GM18520 (cell line): ENCODE data around the gene C5orf58.
"Not testable (repeated sequence)": the region's sequence is repeated elsewhere in the genome, so short reads cannot be mapped to it uniquely, and the experiment has no call there.

Experiments used
- ATAC-seq: cut with Tn5 transposase; IDR thresholded peaks from one replicate; pipeline ENCODE4 v1.9.1; 2021; ENCODE audit not compliant: unreplicated experiment

Gene C5orf58

DNA sequence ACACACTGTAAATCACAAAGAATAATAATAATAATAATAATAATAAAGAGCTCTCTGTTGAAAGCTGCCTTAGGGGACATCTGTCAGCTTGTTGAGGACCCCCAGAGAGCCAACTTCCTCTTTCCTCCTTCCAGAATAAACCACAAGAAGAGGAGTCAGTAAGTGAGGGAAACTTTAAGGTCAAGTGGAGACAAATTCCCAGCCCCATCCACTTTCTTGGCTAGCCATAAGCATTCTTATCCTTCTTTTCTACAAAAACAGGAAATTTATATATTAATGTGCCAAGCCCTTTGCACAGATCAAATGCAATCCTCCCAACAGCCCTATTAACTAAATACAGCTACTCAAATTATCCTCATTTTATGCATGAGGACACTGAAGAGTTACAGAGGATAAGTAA, 9.4 kb upstream of the C5orf58 start:
- no peak for ATAC-seq

DNA sequence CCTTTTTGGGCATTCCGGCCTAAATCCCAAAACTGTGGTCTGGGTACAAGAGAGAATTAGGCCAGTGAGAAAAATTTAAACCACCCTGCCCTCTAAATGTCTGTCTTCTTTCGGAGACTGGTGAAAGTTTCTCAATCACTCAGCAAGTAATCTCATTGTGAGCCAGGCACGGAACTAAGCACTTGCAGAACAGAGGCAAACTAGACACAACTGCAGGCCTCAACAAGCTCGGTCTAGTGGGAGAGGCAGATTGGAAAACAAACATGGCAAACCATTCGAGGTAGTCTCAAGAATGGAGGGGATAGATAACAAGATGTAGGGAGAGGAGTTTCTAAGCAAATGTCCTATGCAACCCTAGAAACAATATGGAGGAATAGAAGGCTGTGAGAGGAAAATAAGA, 8.9 kb upstream of the C5orf58 start:
- ATAC-seq: no peak

DNA sequence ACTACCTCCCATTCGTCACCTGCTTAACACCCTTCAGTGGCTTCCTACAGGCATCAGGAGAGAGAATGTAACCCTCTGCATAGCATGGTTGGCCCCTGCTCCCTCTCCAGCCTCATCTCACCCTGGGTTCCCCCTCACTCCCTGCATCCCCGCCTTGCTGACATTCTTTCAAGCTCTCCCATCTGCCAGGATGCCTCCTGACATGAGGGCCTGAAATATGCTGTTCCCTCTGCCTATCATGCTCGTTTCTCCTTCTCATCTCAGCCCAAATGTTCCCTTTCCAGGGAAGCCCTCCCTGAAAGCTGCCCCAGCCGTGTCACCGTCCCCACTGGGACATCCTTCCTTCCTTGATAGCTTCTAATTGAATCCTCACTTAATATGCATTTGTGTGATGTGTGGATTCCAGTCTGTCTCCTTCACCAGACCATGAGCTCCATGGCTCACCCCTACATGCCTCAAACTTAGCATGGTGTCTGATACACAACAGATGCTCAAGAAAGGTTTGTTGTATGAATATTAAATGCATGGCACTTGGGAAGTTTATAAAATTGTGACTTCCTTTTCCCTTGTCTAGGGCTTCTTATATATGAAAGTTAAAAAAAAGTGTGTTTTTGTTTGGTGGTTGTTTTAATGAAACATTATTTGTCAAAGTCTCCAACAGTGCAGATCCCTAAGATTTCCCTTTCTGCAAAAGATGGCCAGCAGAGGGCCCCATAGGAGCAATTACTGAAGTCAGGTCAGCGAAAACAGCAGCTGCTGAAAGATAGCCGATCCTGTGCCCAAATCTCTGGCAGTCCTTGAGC, 7.3 kb upstream of the C5orf58 start:
- no peak for ATAC-seq

DNA sequence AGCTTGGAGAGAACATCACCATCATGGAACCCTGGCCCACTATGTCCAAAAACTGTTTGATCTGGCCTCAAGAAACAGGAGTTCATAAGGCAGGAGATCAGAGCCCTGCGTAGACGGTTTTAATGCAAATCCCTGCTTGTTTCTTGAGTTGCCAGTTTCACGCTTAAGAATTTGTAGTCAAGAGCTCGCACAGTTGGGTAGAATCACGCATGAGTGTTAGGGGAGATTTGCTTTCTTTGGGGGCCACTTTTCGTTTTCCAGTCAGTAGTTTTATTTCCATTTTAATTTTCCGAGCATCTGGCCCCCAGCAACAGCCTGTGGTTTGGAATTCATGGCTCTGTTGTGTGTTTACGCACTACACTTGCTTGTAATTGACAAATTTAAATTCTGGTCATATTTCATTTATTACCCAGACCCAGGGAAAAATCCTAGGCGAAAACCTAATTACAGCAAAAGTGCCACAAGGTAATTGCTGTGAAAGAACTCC, 6.6 kb upstream of the C5orf58 start:
- ATAC-seq: no peak

DNA sequence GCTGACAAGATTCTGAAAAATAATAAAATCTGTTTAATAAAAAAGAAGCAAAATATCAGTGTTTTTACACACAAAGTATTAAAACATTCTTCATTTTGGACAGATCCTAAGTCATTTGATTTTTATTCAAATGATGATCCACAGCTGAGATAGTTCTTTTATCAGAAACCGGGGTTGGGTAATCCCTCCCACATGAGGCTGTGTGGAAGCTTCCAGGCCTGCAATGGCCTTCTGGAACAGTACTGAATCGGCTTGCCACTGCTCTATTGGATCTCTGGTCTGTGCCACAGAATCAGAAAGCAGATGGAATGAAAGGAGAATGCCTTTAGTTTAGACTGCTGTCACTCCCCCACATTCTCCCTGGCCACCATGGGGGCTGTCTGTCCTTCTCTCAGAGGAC, 6.1 kb upstream of the C5orf58 start:
- no peak for ATAC-seq

DNA sequence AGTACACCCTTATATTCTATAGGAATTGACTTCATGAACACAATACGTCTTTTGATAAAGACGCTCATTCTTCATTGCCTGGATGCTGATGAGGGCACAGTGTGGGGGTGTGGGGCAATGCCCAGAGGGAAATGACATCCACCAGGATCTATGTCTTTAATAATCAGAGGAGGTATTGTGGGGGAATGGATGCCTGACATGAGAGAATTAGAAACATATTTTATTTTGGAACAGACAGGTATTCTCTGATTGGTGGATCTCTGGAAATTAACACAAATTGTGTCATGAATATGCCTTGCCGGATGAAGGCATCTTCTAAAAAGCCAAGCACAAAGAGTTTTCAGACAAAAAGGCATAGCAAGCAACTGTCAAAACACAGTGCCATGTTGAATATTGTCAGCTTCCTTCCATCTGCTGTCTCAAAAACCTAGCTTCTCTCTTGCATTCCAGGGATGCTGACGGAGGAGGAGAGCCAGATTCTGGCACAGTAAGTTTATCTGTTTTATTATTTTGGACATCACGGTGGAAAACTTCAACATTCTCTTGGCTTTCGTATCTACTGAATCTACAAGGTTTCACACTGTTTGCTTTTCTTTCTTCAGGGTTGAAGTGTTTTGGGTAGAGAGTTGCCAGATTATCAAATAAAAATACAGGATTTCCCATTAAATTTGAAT, 3.9 kb upstream of the C5orf58 start:
- no peak for ATAC-seq

DNA sequence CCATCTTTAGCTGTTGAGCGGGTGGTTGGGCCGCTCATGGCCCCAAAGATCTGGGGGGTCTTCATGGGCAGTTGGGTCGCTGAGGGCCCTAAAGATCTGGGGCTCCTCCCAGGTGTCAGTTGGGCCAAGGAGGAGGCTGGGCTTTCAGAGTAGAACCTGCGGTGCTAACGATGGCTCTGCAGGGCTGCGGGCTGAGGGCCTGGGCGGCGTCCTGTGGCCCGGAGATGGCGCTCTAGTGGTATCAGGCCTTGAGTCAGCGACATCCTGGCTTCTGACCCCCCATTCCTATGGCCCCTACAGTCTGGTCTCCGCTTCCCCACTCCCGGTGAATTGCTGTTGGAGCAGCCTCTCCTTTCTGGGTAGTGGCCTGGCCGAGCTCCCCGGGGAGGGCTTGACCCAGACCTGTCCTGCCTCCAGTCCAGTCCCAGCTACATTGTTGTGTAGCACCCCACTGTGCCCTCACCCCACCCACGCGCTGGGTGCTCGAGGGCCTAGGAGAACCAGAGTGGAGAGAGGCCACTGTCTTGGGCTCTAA, 640 bp downstream of the C5orf58 start:
- no peak for ATAC-seq

DNA sequence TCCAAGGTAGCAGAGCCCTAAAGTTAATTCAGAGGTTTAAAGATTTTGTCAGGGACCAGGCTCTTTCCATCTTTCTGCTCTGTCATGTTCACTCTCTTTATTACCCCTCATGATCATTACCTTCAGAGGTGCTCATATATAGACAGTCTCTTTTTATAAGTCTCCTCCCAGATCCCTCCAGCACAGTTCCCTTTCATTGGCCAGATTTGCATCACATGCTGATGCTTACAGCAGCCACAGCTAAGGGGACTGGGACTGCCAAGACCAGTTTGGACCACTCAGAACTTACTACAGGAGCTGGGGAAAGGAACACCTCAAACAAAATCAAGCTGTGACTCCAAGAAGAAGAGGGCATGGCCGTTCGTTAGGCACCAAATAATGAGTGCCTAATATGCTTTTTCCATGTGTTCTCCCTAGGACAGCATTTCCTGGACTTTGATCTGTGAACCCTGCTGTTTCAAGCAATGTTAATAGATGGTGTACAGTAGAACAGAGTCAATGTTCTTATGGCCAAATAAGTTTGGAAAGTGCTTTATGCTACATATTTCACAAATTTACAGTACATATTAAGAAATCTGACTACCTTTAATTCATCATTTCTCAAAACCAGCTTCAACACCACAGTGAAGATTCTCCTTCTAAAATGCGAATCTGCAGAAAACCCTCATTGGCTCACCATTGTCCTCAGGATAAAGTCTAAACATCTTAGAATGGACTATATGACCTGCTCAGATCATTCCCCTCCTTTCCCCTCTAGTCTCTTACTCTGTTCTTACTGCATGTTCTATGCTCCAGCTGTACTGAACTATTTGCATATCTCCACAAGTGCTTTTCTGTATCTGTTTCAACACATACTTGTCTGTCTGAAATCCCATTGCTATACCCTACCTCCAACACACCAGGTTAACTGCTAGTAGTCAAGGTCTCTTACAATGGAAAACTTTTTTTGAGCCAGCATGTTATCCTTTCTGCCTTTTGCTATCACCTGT, 3.4 kb downstream of the C5orf58 start:
- no peak for ATAC-seq

DNA sequence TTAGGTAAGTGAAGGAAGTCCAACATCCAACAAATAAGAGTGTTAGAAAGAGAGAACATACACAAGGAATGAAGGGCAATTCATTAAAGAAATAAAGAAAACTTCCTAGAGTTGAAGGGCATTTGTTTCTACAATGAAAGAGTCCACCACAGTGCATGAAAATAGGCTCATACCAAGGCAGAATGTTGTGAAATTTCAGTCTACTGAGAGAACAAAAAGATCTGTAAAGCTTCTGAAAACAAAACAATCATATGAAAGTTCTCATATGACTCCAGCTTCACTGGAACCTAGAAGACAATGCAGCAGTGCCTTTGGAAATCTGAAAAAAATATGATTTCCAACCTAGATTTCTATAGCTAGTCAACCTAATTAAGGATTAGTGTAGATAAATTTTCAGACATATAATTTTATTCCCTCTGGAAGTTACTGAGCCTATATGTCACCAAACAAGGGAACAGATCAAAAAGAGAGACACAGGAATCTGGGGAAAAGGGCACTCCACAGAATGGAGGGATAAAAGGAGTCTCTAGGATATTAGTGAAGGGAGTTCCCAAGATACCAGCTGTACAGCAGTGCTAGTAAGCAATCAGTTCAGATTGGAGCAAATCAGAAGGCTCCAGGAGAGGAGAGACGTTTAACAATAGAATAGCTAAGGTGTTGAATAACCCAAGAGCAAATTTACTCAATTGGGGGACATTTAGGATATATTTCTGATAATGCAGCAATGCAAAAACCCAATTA, 5.8 kb downstream of the C5orf58 start:
- no peak for ATAC-seq

DNA sequence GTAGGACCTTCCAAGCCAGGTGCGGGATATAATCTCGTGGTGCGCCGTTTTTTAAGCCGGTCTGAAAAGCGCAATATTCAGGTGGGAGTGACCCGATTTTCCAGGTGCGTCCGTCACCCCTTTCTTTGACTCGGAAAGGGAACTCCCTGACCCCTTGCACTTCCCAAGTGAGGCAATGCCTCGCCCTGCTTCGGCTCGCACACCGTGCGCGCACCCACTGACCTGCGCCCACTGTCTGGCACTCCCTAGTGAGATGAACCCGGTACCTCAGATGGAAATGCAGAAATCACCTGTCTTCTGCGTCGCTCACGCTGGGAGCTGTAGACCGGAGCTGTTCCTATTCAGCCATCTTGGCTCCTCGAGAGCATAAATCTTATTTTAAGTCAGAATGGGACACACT, 12.7 kb downstream of the C5orf58 start:
- ATAC-seq: not testable (repeated sequence)

DNA sequence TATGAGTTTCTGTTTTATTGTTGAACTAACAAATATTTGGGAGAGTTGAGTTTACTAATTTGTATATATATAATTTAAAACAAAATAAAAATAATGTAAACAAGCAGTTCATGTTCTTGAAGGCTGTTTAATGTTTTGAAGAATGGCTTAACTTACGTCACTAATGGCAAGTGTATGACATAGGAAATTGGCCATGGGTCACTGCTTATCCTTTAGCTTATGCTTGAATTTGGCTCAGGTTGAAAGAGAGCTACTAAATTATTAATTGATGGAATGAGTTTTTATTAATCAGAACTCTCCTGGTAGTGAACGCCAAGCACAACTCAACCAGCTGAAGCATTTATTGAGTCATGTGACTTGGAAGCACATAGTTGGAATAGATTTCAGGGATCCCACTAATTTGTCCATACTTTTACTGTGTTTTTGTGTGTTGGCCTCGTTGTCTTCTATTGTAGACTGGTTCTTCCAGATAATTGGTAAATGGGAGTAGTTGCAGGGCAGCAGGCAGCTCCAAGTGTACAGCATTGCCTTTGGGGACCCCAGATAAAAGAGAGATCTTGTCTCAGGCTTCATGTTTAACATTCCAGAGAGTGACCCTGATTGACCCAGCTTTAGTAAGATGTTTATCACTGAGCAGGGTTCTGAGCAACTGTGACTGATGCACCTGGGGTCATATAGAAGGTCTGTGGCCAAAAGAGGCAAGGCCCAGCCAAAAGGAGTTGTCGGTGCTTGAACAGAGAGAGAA, 13.5 kb downstream of the C5orf58 start:
- no peak for ATAC-seq

DNA sequence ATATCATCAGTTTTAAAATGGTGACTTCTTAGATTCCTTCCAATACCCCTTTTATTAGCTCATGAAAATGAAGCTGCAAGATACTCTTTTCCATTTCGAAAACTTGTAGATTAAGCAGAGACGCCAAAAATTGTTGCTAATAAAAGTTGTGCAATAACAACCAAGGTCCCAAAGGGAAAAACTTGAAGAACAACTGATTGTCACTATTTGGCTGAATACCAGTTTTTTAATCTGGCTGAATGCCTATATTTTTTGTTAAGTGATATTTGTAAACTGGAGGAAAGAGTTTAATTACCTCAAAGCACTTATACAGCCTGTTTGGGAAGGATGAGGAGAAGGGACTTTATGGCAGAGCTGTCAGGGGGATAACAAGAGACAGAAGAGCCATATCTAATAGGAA, 14.6 kb downstream of the C5orf58 start:
- no peak for ATAC-seq

DNA sequence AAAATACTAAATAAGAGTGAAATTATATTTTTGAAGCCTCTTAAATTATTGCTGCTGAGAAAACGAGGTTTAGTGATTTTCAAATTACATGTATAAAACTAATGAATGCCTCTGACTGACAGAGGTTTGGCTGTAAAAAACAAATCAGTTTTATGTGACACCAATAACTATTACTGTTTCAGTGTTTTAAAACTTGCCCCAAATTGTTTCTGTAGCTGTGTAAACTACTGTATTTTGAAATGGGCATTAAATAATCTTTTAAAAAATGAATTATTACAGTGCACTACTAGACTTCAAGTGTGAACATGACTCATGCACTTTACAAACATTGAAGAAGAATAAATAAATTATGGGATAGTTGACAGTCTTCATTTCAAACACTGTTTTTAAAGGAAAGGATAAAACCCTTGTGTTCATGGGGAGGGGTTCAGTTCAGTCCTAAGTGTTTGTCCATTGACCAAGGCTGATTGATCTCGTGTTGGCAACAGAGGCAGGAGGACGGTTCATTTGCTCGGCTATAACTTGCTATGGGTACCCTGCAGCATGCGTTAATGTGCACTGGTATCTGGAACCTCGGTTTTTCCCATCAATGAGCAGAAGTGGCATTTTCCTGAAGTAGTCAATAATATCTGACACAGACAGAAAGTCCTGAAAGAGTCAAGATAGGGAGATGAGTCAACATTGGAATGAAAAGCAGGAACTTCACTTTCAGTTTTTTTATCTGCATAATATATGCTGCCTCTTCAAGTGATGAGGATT, 15.6 kb downstream of the C5orf58 start:
- no peak for ATAC-seq

DNA sequence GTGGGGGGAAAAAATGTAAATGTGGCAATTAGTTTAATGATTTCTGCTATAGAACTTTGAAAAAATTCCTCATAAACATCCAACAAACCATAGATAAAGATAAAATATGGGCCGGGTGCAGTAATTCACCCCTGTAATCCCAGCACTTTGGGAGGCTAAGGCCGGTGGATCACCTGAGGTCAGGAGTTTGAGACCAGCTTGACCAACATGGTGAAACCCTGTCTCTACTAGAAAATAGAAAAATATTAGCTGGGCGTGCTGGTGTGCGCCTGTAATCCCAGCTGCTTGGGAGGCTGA, 16.1 kb downstream of the C5orf58 start:
- ATAC-seq: not testable (repeated sequence)

DNA sequence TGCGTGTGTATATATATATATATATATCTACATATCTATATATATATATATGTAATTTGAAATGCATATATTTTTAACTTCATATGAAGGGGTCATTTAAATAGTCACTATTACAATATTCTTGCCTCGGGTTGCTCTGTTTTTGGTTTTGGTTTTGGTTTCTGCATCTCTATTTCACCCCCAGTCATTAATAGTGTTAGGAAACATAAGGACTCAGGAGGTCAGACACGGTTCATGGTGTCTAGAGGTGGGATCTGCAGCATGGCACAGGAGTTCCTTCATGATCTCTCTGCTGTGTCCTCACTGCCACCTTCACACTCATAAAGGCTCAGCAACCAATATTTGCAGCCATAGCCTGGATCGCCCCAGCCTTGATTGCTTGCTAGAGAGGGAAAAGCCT, 16.6 kb downstream of the C5orf58 start:
- no peak for ATAC-seq

DNA sequence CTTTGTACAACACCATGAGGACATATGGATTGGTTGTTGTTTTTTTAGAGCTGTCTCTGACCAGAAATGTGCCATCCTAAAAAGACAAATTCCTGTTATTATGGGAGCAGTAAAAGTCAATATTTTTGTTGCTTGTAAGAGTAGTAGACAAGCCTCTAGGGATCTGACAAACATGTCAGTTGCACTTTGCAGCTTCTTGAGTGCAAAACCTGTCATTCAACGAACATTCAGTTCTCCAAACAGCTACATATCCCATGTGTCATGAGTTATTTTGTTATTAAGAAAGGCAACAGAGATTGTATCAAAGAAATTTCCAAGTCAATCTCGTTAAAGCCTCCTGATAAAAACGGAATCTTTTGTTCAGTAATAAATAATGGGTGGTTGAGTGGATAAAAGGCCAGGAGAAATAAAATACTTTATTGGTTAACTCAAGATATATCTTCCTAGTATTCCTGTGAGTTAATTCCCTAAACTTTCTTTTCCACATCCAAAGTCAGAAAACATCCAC, 18.1 kb downstream of the C5orf58 start:
- ATAC-seq: no peak

DNA sequence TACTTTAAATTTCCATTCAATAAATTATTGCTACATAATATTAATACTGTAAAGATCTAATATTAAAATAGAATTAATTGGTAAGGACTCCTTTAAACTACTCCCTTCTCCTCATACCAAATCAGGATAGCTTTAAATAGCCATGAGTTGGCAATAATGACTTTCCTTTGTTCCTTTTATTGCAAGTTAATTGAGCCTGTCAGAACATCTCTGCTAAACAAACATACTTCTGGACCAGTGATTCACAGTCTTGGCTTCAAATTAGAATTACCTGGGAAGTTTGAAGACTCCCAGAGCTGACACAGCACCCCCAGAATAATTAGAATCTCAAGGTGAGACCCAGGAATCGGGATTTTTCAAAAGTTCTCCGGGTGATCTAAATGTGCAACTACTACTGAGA, 18.7 kb downstream of the C5orf58 start:
- no peak for ATAC-seq

DNA sequence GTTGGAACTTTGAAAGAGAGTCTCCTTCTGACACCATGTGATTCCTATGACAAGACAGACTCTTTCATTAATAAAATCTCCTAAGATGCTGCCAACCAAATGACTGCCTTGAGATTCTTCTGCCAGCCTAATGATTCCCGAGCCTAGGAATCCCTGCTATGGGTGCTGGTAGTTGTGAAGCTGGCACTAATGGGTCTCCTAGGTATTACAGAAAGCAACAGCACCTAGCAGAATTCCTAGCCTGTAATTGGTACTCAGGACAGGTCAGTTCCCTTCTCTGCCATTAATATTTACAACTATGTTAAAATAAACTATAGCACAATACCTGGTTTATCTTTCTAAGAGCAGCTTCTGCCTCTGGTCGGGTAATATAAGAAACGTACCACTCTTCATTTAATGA, 19.3 kb downstream of the C5orf58 start:
- ATAC-seq: no peak
